HG03108 (cell line): ENCODE measurements around the gene RPL10.
"Not testable (repeated sequence)": the region's sequence is repeated elsewhere in the genome, so short reads cannot be mapped to it uniquely, and the experiment has no call there.

Experiments used
- ATAC-seq: cut with Tn5 transposase; IDR thresholded peaks from one replicate; pipeline ENCODE4 v1.9.1; 2021; ENCODE audit warnings: moderate library complexity; ENCODE audit not compliant: unreplicated experiment

RPL10 gene

DNA sequence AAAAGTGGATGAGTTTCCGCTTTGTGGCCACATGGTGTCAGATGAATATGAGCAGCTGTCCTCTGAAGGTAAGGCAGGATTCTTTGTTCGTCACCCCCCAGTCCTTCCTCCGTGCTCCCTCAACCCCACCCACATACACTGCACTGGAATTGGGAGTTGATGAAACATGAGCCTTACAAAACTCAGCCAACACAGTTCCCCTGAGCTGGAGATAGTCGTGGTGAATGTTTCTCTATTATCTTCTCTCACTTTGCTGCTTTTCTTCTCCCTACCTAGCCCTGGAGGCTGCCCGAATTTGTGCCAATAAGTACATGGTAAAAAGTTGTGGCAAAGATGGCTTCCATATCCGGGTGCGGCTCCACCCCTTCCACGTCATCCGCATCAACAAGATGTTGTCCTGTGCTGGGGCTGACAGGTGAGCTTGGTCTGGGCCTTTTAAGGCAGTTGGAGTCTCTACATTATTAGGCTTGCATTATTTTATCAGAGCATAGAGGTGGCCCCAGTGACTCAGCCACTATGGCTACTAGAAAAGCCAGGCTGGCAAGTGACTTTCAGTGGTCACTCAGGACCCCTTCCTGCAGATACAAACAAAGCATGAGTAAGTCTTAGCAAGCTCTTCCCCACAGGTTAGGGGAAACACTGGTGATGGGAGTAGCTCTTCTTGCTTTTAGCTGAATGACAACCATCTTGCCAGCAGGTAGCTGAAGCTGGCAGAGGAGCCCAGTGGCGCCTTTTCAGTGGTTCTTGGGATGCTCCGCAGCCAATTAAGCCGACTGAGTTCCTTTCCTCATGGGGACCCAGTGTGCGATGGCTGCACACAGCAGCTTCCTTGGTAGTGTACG lies 1.6 kb downstream of the RPL10 start:
- ATAC-seq = no peak

DNA sequence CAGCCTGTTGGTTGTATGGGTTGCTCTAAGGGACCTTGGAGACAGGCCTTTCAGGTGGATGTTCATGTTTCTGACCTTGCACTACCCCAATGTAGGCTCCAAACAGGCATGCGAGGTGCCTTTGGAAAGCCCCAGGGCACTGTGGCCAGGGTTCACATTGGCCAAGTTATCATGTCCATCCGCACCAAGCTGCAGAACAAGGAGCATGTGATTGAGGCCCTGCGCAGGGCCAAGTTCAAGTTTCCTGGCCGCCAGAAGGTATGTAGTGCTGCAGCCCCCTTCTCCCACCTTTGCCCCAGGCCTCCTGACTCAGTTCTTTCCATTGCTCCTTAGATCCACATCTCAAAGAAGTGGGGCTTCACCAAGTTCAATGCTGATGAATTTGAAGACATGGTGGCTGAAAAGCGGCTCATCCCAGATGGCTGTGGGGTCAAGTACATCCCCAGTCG lies 2.2 kb downstream of the RPL10 start:
- not testable (repeated sequence) for ATAC-seq

DNA sequence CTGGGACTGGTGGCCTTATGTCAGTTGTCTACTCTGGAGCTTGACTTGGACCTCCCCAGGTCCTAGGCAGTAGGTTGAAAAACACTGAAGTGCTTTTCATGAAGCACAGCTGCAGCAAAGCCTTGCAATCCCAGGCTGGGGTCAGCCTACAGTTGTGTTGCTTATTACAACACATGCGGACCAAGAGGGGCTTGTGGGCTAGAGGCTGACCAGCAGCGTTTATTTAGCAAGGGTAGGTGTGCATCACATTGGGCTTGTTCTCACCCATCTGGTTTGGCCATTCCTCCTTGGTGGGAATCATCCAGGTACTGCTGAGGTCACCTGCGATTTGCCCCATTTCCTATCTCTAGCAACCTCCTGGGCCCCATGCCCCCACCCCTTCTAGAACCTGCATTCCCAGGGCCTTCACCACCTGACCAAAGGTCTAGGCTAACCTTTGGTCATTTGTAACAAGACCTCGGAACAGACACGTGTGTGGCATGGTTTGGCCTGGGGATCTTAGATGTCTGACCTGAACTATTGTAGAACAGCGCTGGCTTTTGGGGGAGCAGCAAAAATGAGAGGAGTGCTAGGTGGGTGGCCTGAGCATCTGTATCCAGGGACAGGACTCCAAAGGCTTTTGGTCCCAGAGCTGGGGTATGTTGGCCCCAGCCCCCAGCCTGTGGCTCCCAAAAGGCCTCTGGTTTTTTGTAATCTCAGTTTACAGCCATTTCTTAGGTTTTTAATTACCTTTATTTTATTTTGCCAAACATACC lies 3.0 kb downstream of the RPL10 start:
- ATAC-seq = no peak

DNA sequence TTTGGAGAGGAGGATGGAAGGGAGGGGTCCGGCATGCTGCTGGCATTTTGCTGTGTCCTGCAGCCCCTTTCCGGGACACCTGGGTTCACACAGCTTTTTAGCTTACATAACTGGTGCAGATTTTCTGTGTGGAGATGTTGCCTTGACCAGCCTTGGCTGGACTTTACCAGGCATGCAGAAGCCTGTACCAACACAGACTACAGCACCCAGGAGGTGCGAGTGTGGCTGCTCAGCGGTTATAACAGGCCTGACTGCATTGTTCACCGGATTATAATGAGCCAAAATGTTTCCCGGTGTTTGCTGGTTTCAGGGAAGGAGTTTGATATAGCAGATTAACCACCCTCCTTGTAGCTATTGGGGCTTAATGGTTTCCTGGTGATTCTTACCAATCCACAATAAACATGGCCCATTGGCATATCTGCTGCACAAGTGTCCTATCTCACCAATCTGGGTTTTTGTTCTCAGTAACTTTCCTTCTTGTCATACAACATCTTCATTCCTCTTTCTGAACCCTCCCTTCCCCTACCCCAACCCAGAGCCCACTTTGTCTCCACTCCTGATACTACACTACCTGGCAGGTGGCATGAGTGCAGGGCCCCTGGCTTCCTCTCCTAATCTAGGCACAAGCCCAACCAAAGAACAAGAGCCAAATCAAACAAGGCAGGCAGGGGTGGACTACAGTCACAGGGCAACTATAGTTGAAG lies 3.9 kb downstream of the RPL10 start:
- no peak for ATAC-seq

DNA sequence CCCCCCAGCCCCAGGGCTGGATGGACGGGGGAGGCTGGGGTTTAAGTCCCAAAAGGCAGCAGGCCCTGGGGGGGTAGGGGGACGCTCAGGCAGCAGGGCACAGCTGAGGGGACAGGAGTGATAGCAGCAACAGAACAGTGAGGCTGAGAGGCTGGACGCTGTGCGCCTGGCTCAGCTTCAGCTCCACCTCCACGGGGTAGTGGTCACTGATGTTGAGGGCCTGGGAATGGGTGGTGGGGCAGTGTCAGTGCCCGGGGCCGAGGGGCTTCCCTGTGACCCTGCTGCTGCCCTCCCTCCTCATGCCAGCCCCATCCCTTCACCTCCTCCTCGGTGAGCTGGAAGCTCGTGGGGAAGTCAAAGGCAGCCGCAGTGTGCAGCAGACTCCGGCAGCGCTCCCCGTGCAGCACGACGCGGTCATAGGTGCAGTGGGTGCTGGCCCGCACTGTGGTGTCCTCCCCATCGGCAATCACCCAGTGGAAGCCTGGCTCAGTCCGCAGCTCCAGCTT lies 4.5 kb downstream of the RPL10 start:
- ATAC-seq = no peak

DNA sequence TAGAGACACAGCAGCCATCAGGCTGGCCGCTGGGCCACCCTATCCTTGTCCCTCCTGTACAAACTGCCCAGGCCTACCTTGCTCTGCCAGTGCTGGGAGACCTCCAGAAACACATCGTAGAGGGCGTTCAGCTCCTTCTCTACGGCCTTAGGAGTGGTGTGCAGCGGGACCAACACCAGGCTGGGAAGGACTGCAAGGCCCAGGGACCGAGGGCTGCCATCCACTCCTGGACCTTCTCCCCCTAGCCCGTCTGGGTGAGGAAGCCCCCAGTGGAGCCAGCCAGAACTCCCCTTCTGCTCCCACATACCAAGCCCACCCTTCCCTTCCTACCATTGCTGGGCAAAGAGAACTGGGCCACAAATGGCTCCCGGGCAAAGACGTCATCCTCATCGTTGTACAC lies 5.0 kb downstream of the RPL10 start:
- no peak for ATAC-seq

DNA sequence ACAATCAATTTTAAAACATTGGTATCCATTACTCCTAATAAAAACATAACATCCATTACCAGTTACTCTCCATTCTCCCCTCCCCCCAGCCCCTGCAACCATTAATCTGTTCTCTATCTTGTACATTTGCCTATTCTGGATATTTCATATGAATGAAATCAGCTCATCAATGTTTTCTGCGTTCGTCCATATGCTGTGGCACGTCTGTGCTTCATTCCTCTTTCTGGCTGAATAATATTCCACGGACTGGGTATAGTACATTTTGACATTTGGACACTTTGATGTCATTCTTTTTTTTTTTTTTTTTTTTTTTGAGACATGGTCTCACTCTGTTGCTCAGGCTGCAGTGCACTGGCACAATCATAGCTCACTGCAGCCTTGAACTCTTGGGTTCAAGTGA lies 5.7 kb downstream of the RPL10 start:
- no peak for ATAC-seq

DNA sequence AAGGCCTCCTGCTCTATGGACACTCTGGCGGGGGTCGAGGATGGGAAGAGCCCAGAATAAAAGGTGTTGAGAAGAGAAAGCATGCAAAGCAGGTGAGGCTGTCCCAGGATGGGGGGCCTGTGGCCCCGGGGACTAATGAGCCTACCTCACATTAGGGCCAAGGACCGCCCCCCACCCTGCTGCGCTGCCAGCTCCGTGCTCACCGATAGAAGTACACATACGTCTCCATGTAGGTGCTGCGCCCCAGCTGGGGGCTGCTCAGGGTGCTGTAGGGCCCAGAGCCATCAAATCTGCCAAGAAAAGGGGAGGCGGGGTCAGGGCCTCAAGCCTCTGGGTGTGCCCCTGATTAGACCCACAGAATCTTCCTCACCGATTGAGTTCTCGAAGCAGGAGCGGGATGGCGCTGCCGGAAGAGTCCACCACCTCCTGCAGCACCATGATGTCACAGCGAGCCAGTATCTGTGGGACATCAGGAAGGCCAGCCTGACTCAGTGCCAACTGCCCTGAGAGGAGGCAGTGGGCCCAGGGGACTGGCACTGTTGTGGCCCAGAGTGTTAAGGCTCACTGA lies 6.5 kb downstream of the RPL10 start:
- ATAC-seq = no peak

DNA sequence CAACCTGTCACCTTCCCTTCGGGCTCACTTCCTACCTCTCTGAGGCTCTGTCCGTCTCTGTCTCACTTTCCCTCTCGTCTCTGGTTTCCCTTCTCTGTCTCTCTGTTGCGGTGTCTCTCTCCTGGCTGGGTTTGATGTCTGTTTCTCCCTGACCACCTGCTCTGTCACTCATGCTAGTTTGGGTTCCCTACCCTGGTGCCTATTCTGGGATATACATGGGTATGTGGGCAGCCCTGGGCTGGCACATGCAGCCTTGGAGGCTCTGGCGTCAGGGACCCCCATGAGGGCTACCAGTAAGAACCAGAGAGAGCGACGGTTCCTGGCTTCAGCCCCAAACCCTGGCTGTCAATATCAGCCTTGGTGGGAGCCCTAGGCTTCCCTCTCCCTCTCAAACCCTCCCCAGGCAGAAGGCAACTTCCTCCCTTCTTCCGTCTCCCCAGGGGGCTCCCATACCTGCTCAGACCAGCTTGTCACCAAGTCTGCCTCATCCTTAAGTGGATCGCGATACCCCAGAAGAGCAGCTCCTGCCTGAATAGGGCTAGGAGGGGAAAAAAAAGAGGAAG lies 10.6 kb downstream of the RPL10 start:
- ATAC-seq = no peak

DNA sequence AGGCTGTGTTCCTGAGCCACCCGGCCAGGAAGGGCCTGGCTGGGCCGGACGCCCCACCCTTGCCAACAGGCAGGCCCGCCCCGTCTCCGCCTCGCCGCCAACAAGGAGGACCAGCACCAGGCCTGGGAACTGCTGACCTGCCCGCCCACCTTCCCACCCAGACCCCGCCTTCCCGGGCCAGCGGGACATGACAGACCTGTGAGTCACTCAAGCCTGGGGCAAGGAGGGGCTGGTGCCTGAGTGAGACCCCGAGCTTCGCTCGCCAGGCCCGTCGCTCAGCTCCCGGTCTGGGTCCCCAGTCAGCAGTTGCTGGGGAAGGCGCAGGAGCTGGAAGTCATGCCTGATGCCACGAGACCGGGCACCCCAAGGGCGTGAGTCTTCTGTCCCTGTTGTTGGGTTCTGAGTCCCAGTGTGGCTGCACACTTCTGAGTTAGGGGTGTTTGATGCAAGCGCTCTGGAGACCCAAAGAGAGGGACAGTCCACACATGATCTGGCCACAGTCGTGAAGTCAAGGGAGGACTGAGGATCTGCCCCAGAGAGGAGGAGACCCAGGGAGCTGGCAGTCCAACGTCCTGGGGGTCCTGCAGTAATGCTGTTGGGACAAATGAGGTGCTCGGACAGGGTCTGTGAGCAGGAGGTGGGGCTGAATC lies 11.2 kb downstream of the RPL10 start, which contains the start of gene DNASE1L1:
Gene DNASE1L1, minus strand, starts transcription at position 33 of the 650 bp plus-strand sequence. CDS start 3,686 bp downstream, outside the sequence.
- ATAC-seq = peak; percentile 49

DNA sequence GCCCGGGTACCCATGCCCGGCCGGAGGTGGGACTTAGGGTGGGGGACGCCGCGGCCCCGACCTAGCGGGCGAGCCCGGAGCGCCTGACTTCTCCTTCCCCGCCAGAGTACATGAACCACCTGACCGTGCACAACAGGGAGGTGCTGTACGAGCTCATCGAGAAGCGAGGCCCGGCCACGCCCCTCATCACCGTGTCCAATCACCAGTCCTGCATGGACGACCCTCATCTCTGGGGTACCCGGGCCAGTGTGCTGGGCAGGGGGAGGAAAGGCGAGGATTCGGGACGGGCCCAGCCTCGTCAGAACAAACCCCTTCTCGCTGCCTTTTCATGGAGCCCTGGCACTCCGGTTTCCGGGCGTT lies 13.8 kb downstream of the RPL10 start:
- ATAC-seq = peak; percentile 45

DNA sequence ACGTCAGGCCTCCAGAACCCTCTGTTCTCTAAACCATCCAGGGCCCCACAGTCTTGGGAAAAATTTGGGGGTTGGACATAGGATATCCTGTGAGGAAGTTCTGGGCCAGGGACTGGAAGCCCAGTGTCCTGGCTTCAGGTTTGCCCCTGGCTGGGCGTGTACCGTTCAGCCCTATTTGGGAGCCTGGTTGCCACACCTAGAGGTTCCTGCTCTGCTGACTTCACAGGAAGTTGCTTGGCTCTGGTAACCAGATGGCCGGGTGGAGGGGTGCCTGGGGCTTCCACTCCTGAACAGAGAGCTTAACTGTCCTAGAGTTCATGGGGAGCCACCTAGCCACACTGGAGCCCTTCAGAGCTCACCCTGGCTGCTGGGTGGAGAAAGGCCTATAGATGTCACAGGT lies 14.3 kb downstream of the RPL10 start:
- ATAC-seq = no peak

DNA sequence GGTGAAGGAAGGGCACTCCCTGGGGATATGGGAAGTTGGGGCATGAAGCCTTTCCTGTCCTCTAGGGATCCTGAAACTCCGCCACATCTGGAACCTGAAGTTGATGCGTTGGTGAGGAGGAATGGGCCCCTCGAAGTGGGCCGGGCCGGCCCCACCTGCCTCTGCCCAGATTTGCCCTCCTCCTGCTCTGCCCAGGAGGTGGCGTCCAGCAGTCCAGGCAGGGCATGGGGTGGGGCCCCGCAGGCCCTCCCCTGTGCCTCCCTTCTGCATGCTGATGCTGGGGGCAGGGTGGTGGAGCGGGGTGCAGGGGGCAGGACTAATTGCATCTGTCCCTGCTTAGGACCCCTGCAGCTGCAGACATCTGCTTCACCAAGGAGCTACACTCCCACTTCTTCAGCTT lies 15.0 kb downstream of the RPL10 start:
- no peak for ATAC-seq

DNA sequence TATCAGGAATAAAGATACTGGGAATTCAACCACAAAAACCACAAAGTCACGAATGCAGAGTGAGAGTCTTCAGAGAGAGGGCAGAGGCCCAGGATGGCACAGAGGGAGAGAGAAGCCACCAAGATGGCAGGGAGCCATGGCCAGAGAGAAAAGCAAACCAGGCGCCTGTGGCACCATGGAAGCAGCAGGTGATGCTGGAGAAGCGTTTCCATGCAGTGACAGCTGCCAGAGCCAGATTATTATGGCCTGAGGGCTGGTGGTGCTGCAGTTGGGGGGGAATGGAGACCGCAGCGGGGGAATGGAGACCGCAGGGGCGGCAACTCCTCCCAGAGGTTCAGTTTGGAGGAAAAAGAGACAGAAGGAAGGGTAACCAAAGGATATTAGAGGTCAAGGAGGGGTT lies 19.0 kb downstream of the RPL10 start:
- ATAC-seq = no peak

DNA sequence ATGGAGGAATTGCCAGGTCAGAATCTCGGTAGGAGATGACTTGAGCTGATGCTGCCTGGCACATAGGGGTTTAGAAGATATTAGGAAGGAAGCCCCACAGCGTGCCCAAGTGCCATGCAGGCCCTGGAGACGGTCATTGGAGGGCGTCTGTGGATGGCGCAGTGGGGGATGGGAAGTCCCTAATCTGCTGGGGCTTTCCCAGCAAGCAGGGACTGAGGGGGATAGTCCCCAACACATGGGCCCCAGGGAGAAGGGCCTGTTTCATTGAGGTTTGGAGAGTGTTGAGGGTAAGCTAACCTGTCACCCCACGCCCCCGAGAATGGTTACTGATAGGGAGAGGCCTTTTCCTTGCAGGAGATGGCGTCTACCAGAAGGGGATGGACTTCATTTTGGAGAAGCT lies 21.0 kb downstream of the RPL10 start:
- ATAC-seq = no peak

DNA sequence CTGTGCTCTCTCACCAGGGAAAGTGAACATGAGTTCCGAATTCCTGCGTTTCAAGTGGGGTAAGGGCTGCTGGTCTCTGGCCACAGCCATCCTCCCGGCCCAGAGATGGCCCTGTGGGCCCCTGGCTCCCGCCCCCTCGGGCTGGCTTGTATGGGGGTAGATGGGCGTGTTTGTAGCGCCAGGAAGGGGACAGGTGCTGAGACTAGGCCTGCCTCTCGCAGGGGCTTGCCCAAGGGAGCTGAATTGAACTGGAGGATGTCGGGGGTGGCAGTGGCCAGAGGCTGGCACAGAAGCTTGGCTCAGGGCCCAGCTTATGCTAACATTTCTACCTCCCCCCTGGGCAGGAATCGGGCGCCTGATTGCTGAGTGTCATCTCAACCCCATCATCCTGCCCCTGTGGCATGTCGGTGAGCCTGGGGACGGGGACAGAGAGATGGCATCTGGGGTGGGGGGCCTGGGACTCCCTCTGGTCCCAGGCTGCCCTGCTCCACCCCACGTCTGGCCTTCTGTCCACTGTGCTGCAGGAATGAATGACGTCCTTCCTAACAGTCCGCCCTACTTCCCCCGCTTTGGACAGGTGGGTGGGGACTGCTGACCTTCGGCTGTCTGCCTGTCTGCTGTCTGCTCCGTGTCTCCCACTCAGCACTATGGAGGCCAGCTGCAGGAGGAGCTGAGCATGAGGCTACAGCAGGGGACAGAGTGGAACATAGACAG lies 21.7 kb downstream of the RPL10 start:
- no peak for ATAC-seq

DNA sequence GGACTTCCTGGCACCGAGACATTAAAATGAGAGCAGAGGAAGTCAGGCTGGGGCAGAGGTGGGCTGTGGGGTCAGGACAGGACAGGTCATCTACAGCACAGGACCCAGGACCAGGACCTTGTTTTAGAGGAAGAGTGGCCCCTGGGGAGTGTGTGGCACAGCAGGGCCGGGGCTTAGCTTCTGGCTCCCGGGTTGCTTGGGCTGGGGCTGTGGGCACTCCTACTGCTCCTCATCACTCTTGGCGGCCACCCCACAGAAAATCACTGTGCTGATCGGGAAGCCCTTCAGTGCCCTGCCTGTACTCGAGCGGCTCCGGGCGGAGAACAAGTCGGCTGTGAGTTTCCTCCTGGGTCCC lies 22.2 kb downstream of the RPL10 start:
- ATAC-seq = no peak

DNA sequence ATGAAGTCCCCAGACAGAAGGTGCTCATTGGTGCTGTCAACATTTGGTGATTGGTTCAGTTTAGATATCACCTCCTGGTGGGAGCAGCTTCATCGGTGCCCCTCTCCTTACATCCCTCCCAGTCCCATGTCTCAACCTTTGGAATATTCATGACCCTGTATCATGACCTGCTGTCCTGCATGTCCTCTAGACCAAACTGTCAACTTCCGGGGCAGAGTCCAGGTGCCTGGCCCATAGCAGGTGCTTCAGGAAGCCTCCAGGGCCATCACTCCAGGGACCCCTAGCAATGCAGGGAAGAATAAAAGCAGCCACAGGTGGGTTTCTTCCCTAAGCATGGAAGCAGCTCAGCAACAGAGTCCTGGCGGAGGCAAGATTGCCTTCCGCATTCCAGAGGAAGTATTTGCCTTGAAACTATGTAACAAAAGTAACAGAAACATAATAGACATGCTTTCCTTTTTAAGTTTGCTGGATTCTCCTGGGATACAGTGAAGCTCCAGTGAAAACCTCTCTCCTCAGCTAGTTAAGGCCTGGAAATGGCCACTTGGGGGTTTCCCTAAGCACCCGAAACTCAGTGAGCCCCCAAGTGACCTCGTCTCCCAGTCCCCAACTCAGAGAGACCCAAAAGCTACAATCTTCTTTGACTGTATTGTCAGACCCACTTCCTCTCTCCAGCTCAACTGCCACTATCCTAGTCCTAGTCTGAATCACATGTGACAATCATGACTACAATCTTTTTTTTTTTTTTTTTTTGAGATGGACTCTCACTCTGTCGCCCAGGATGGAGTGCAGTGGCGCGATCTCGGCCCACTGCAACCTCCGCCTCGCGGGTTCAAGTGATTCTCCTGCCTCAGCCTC lies 29.0 kb downstream of the RPL10 start:
- ATAC-seq = no peak
